Astrocyte (in vitro differentiated cells and primary cell): ENCODE measurements around the gene WDR27.

Experiments
- CTCF ChIP-seq: IDR thresholded peaks from 2 replicates; pipeline ENCODE4 v1.5.1; 2011; ENCODE audit warnings: low read depth, mild to moderate bottlenecking, inconsistent platforms, low read length, moderate library complexity; ENCODE audit not compliant: insufficient read depth
- EZH2 ChIP-seq: IDR thresholded peaks from 2 replicates; pipeline ENCODE4 v1.6.1; 2012; ENCODE audit warnings: mild to moderate bottlenecking, low read length, inconsistent platforms; ENCODE audit not compliant: insufficient read depth

- TF ChIP-seq CTCF (no peak), EZH2 (no peak)
Observed at GRCh38 chr6:169424821-169425240, 277.0 kb downstream of the WDR27 start.
